NCI-H2227 (cell line): Measurements from ENCODE around the gene SEC22C.

Experiments
- DNase-seq: peaks from one replicate; lab custom pipeline; 2025; ENCODE audit not compliant: unreplicated experiment; lab: John Stamatoyannopoulos, UW

SEC22C gene

GRCh38 chr3:42539871-42540714, 41.7 kb downstream of the SEC22C start:
- peak; percentile 6 for DNase-seq

DNA sequence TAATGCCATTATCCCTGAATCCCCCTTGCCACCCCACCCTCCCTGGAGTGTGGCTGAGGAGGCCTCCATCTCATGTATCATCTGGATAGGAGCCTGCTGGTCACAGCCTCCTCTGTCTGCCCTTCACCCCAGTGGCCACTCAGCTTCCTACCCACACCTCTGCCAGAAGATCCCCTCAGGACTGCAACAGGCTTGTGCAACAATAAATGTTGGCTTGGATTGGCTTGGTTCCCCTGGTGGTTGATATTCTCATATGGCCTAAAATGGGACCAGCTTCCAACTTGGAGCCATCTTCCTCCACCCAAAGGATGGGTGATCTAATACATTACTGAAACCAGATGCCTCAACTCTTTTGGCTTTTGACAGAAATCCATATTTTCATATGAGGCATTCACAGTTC, 44.4 kb downstream of the SEC22C start:
- no peak for DNase-seq

DNA sequence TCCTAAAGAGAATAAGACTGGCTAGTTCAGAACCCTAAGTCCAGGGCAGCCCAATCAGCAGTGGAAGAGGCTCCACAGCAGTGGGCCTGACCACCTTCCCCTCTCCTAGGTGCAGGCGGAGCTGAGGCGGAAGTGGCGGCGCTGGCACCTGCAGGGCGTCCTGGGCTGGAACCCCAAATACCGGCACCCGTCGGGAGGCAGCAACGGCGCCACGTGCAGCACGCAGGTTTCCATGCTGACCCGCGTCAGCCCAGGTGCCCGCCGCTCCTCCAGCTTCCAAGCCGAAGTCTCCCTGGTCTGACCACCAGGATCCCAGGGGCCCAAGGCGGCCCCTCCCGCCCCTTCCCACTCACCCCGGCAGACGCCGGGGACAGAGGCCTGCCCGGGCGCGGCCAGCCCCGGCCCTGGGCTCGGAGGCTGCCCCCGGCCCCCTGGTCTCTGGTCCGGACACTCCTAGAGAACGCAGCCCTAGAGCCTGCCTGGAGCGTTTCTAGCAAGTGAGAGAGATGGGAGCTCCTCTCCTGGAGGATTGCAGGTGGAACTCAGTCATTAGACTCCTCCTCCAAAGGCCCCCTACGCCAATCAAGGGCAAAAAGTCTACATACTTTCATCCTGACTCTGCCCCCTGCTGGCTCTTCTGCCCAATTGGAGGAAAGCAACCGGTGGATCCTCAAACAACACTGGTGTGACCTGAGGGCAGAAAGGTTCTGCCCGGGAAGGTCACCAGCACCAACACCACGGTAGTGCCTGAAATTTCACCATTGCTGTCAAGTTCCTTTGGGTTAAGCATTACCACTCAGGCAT, 45.6 kb downstream of the SEC22C start:
- DNase-seq: no peak

DNA sequence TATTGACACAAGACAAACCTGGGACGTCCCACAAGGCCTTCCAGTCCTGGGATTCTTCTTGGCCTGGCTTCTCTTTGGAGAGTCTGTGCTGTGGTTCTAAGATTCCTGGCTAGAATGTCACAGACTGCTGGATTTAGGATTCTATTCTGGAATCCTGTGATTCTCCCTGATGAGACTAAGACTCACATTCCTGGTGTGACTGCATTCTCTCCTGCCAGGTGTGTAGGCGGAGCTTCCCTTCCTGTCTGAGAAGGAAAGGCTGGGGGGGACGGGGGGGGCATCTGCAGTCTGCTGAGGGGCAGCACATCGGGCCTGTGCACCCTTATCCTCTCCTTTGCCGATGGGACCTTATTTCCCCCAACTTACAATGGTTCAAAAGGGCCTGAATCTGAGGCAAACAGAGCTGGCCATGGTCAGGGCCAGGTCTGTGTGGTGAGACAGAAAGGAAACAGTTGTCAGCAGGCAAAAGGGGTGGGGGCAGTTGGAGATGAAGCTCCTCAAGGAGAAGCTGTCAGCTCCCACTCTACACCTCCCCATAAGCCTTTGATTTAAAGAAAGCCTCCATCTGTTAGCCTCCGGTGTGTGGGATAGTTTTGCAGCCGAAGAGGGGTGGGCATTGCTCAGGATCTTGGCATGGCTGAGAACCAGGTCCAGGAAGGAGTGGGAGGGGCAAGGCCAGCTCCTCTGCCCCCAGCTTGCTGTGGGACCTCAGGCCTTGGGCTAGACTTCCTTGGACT, 48.4 kb downstream of the SEC22C start:
- DNase-seq: no peak

DNA sequence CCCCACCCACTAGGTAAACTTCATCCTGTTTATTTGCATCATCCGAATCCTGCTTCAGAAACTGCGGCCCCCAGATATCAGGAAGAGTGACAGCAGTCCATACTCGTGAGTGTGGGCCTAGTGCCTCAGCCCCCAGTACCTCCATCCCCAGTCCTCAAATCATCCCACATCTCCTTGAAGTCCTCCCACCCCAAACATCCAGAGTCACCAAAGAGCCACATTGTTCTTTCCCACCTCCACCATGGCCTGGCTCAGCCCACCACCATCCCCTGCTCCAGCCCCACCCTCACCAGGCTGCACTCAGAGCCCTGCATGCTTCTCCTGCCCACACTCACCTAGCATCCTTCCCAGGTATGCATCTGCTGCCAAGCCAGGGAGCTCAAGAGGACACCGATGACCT, 49.5 kb downstream of the SEC22C start:
- no peak for DNase-seq

DNA sequence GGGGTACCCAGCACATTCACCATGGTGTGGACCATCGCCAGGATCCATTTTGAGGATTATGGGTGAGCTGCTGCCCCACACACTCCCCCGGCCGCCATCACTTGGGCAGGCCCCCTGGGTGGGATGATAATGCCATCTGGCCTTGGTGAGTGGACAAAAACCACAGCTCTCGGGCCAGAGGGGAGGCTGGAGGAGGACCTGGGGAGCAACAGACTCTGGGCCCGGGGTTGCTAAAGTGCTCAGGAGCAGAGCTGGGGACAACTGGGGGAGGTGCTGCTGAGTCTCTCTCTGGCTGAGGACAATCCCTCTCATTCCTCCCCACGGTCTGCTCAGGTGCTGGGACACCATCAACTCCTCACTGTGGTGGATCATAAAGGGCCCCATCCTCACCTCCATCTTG, 50.3 kb downstream of the SEC22C start:
- DNase-seq: no peak

- no peak for DNase-seq
These were observed 51.7 kb downstream of the SEC22C start for GRCh38 chr3:42530073-42530472.

GRCh38 chr3:42529468-42529867, 52.3 kb downstream of the SEC22C start:
- DNase-seq: no peak

GRCh38 chr3:42527368-42527917, 54.3 kb downstream of the SEC22C start:
- DNase-seq: no peak

DNA sequence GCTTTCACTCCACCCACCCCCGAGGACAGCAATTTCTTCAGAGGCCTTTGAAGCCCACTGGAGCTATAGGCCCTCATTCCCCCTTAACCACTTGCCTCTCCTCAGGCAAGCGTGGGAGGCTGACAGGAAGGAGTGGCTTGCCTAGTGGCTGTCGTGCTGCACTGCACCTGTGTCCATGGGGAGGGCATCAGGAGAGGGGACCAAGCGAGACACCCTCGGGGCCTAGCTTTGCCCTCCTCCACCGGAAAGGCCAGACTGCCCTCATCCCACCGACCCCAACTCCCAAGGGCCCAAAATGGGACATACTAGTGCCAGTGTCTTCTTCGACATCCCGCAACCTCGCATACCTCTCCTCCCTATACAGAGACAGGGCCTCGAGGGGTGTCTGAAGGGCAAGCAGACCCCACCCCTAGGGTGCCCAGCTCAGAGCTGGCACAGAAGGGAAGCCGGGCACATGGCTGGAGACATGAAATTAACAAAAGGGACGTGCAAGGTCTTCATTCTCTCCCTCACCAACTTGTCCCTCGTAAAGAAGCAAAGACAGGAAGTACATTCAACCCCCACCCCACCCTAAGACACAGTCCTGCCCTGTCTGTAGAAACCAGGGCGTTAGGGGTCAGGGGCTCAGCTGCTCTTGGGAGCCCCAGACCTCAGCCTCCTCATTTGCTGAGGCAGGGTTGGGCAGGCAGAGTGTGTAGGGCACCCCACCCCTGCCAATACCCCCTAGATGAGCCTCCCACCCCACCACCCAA, 55.0 kb downstream of the SEC22C start:
- DNase-seq: peak; percentile 1

GRCh38 chr3:42525736-42526345, 55.9 kb downstream of the SEC22C start:
- DNase-seq: no peak

- DNase-seq: no peak
These were observed 56.6 kb downstream of the SEC22C start for GRCh38 chr3:42525212-42525611.

GRCh38 chr3:42524751-42525150, 57.0 kb downstream of the SEC22C start:
- no peak for DNase-seq

DNA sequence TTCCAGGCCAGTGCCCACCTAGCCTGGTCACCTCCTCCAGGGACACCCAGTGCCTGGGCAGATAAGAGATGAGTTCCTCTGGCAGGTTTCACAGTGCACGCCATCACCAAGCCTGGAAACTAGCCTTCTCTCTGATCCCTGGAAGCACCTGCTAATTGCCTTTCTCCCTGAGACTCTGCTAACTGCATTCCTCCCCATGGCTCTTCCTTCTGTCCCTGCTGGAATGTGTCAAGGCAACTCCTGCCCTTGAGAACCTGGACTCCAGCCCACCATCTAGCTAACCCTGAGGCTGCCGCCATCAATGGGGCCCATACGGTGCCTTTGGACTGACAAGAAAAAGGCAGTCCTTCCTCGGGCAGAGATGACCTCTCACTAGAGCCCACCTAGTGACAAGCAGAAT, 60.9 kb downstream of the SEC22C start:
- no peak for DNase-seq

DNA sequence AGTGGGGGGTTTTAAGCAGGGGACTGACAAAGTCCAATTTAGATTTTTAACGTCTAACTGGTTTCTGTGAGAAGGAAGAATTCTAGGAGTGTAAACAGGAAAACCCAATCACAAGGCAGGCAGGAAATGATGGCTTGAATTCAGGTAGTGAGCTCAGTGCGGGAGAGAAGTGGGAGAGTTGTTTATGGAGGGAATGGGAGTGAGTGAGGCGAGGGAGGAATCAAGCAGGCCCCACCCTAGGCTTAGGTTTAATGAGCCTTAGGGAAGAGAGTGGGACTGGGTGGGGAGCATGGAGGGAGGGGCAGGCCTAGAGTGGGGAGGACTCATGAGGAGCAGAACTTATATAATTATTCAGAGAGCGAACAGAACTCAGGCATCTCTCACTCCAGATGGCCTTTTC, 61.4 kb downstream of the SEC22C start:
- DNase-seq: no peak

DNA sequence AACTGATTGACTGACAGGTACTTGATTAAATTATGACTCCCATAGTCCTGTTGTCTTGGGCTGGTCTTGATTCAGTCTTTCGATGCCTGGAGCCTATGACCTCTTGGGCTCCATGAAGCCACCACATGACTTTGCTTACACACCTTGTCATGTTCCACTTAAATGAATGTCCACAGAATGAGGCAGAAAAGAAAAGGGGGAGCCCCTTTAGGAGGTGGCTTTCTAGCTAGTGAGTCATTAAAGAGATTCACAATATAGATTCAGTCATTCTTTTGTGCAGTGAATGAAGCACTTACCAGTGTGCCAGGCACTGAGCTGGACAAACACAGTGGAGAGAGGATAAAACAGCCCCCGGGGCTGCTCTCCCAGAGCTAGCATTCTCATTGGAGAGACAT, 62.2 kb downstream of the SEC22C start:
- no peak for DNase-seq

DNA sequence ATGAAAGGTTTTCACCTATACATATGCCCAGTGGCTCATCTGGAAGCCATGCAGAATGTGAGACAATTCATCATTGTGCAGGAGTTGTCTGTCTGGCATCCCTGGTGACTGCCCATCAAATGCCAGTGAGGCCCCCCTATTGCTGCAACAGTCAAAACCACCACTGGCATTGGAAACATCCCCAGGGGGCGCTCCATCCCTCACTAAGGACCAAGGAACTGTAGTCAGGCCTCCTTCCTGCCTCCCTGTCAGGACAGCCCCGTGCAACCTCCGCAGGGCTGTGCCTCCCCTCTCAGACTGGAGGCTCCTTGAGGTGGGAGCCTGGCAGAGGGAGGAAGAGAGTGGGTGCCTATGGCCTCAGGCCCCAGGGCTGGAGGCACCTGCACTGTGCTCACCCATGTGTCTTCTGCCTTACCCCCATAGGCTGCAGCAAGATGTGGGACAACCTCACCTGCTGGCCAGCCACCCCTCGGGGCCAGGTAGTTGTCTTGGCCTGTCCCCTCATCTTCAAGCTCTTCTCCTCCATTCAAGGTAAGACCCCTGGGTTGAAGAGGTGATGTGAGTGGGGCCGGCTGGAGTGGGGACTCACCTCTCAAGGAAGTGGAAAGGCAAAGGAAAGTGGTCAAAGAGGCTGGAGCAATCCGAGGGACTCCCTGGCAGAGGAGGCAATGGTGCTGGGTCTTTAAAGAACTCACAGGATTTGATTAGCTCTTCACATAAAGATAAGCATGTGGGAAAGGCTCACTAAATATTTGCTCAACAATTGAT, 62.8 kb downstream of the SEC22C start:
- no peak for DNase-seq

GRCh38 chr3:42517117-42517516, 64.7 kb downstream of the SEC22C start:
- no peak for DNase-seq

GRCh38 chr3:42516443-42516842, 65.3 kb downstream of the SEC22C start:
- DNase-seq: no peak
